NK-92 (cell line): Measurements from ENCODE around the gene SGSM1.

Source experiments
- DNase-seq: peaks from one replicate; lab custom pipeline; 2025; ENCODE audit not compliant: unreplicated experiment; lab: John Stamatoyannopoulos, UW

Gene SGSM1

GRCh38 chr22:24803064-24803542 is 2.9 kb upstream of the SGSM1 start:
- DNase-seq: no peak

- no peak for DNase-seq
Observed at GRCh38 chr22:24806663-24807001, 621 bp downstream of the SGSM1 start.

GRCh38 chr22:24807284-24807950 is 1.4 kb downstream of the SGSM1 start:
- no peak for DNase-seq

GRCh38 chr22:24809331-24809730 is 3.3 kb downstream of the SGSM1 start:
- DNase-seq: no peak

- no peak for DNase-seq
Observed at GRCh38 chr22:24810043-24810749, 4.2 kb downstream of the SGSM1 start.

- DNase-seq: no peak
Observed at GRCh38 chr22:24812950-24813775, 7.2 kb downstream of the SGSM1 start.

- no peak for DNase-seq
Observed at GRCh38 chr22:24813861-24814770, 8.1 kb downstream of the SGSM1 start.

GRCh38 chr22:24816806-24817205 is 10.8 kb downstream of the SGSM1 start:
- no peak for DNase-seq

GRCh38 chr22:24819487-24819886 is 13.5 kb downstream of the SGSM1 start:
- DNase-seq: no peak

- no peak for DNase-seq
Observed at GRCh38 chr22:24819911-24820461, 14.0 kb downstream of the SGSM1 start.

- DNase-seq: no peak
Observed at GRCh38 chr22:24822471-24822870, 16.5 kb downstream of the SGSM1 start.

- DNase-seq: no peak
Observed at GRCh38 chr22:24823787-24824186, 17.8 kb downstream of the SGSM1 start.

- DNase-seq: no peak
Observed at GRCh38 chr22:24824250-24824649, 18.2 kb downstream of the SGSM1 start.

GRCh38 chr22:24824915-24825314 is 18.9 kb downstream of the SGSM1 start:
- no peak for DNase-seq

- DNase-seq: no peak
Observed at GRCh38 chr22:24826710-24827285, 20.8 kb downstream of the SGSM1 start.

GRCh38 chr22:24827296-24827695 is 21.3 kb downstream of the SGSM1 start:
- no peak for DNase-seq

- no peak for DNase-seq
Observed at GRCh38 chr22:24830205-24830979, 24.4 kb downstream of the SGSM1 start.

GRCh38 chr22:24831687-24832086 is 25.7 kb downstream of the SGSM1 start:
- DNase-seq: no peak

GRCh38 chr22:24833881-24834495 is 28.0 kb downstream of the SGSM1 start:
- no peak for DNase-seq
